COLO668 (cell line): ENCODE data around the gene BZW1.

Experiments used
- DNase-seq: peaks from one replicate; lab custom pipeline; 2025; ENCODE audit not compliant: unreplicated experiment; lab: John Stamatoyannopoulos, UW

BZW1 gene

DNA sequence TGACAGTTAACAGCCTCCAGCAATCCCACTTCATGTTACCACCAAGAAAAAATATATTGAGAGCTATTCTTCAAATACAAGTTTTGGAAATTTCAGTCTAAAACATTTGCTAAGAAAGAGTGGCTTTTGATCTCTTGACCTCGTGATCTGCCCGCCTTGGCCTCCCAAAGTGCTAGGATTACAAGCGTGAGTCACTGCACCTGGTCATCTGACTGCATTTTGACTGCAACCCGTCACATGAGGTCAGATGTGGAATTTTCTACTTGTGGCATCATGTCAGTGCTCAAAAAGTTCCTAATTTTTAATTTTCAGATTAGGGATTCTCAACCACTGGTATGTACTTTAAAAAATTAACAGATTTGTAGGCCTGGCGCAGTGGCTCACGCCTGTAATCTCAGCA is 61.9 kb downstream of the BZW1 start:
- no peak for DNase-seq
